K562 (cell line): ENCODE results near the gene CRABP2. TPM values are rescaled to one million over a fixed set of nuclear protein-coding genes. Genes with fewer than 3 reads are reported as not detected.

ENCODE experiments used
- ATAC-seq: fragments of 200-7000 bp; cut with Tn5 transposase; 3 replicates; pipeline ENCODE4 v1.9.1; 2020; ENCODE audit warnings: moderate library complexity
- BruUV-seq: library from RNA; stranded (reverse); fragments of 400-500 nt; replicated peaks from 2 replicates; lab custom pipeline; 2021; lab: Mats Ljungman, UMichigan
- CTCF ChIA-PET: fragments of 300-600 bp; formaldehyde crosslinking; extraction: SDS; loops from one replicate; lab custom pipeline; 2021; ENCODE audit warnings: low intra/inter-chr PET ratio; lab: Yijun Ruan, JAX
- POLR2A ChIA-PET: fragments of 300-600, 350-650 bp; sonication (Branson Sonifier 250); formaldehyde crosslinking; extraction: SDS; loops from one replicate; lab custom pipeline; 2021; ENCODE audit warnings: antibody characterized with exemption, inconsistent platforms; lab: Yijun Ruan, JAX
- DNase-seq, 4 experiments: peaks; one replicate each; pipeline versions ENCODE4 v3.0.0 to v3.0.0-alpha.2; 2011 to 2018; ENCODE audit warnings: low spot score in 3 of 4, mixed read lengths in 3 of 4; ENCODE audit errors: extremely low read depth in 1 of 4
- FAIRE-seq: peaks from 2 replicates; lab custom pipeline; 2011; peaks lifted over from hg19 to GRCh38; lab: Jason Lieb, UNC
- H2AFZ ChIP-seq: 2 replicates; pipeline ENCODE4 v1.6.0; 2011; ENCODE audit warnings: low read depth, low read length, control low read depth, inconsistent platforms
- H3K27ac ChIP-seq: fragments of 200-600 bp; 3 replicates; pipeline ENCODE4 v1.8.0; 2011; ENCODE audit warnings: low read depth, mild to moderate bottlenecking, control low read depth, inconsistent platforms, low read length, moderate library complexity, mixed read lengths; ENCODE audit errors: extremely low read depth
- H3K27me3 ChIP-seq, 2 experiments: fragments of 300-600 bp in 1 of 2; 2 replicates in 1 of 2; 3 replicates in 1 of 2; pipeline versions ENCODE4 v1.6.0 to v1.8.0; 2011; ENCODE audit warnings: inconsistent platforms in 2 of 2, low read length in 2 of 2, mild to moderate bottlenecking in 1 of 2, mixed read lengths in 1 of 2, moderate library complexity in 1 of 2; ENCODE audit not compliant: control insufficient read depth in 2 of 2, insufficient read depth in 2 of 2
- H3K36me3 ChIP-seq: fragments of 300-600 bp; 3 replicates; pipeline ENCODE4 v1.8.0; 2011; ENCODE audit warnings: mild to moderate bottlenecking, low read length, inconsistent platforms; ENCODE audit not compliant: control insufficient read depth, insufficient read depth
- H3K4me1 ChIP-seq, 2 experiments: fragments of 200-600 bp in 1 of 2; replicated peaks in 1 of 2; 2 replicates in 1 of 2; 3 replicates in 1 of 2; pipeline versions ENCODE4 v1.5.1 to v1.8.0; 2011; ENCODE audit warnings: inconsistent platforms in 2 of 2, low read length in 2 of 2, mild to moderate bottlenecking in 1 of 2, mixed read lengths in 1 of 2, moderate library complexity in 1 of 2; ENCODE audit not compliant: control insufficient read depth in 2 of 2, insufficient read depth in 2 of 2
- H3K4me2 ChIP-seq: 2 replicates; pipeline ENCODE4 v1.6.1; 2011; ENCODE audit warnings: low read length, control low read depth, inconsistent platforms, mixed read lengths; ENCODE audit not compliant: insufficient read depth
- H3K4me3 ChIP-seq: fragments of 200-600 bp; sonication (generic), shearing (Covaris generic); 2 replicates; pipeline ENCODE4 v1.5.1; 2016; ENCODE audit warnings: control low read depth, inconsistent platforms
- H3K79me2 ChIP-seq: fragments of 200-600 bp; 3 replicates; pipeline ENCODE4 v1.8.0; 2011; ENCODE audit warnings: low read length, inconsistent platforms; ENCODE audit not compliant: control insufficient read depth, insufficient read depth
- H3K9ac ChIP-seq, 2 experiments: 2 replicates each; pipeline versions ENCODE4 v1.6.0 to v1.6.1; 2011; ENCODE audit warnings: low read depth in 2 of 2, low read length in 2 of 2, control low read depth in 1 of 2, inconsistent platforms in 1 of 2, mild to moderate bottlenecking in 1 of 2, mixed read lengths in 1 of 2; ENCODE audit not compliant: insufficient read depth in 1 of 2
- H3K9me1 ChIP-seq: one replicate; pipeline ENCODE4 v1.6.0; 2011; ENCODE audit warnings: inconsistent platforms, mild to moderate bottlenecking, low read length, moderate library complexity; ENCODE audit not compliant: control insufficient read depth, insufficient read depth
- H3K9me3 ChIP-seq: replicated peaks from 2 replicates; pipeline ENCODE4 v1.5.1; 2011; ENCODE audit warnings: low read depth, low read length, inconsistent platforms; ENCODE audit not compliant: control insufficient read depth, insufficient read depth
- H4K20me1 ChIP-seq: replicated peaks from 2 replicates; pipeline ENCODE4 v1.6.1; 2011; ENCODE audit warnings: low read length, inconsistent platforms, mixed read lengths; ENCODE audit not compliant: control insufficient read depth, insufficient read depth
- ATF6 ChIP-seq: sonication (generic); formaldehyde crosslinking; IDR thresholded peaks from 2 replicates; pipeline ENCODE4 v1.4.0; 2020; ENCODE audit warnings: mild to moderate bottlenecking, missing genetic modification reagents
- FOXP1 ChIP-seq: sonication (generic); formaldehyde crosslinking; IDR thresholded peaks from 2 replicates; pipeline ENCODE4 v1.8.0; 2022; ENCODE audit warnings: mild to moderate bottlenecking, missing genetic modification reagents
- GTF2E2 ChIP-seq: fragments of 200-800 bp; sonication (Bioruptor generic); IDR thresholded peaks from 2 replicates; pipeline ENCODE4 v1.6.1; 2016; ENCODE audit warnings: missing genetic modification characterization, missing compliant biosample characterization
- MECOM ChIP-seq: fragments of 250-450 bp; sonication (Bioruptor Pico); IDR thresholded peaks from 2 replicates; pipeline ENCODE4 v1.8.0; 2022; ENCODE audit warnings: inconsistent platforms
- PTRF ChIP-seq: fragments of 450-650 bp; IDR thresholded peaks from 2 replicates; pipeline ENCODE4 v1.6.1; 2016; ENCODE audit warnings: mild to moderate bottlenecking, missing genetic modification characterization, missing compliant biosample characterization
- SREBF1 ChIP-seq: fragments of 150-350 bp; IDR thresholded peaks from 2 replicates; pipeline ENCODE4 v1.6.1; 2014; ENCODE audit warnings: antibody characterized with exemption, low read depth, low read length, borderline replicate concordance
- ZBTB11 ChIP-seq, 3 experiments: fragments of 200-800 bp in 1 of 3; fragments of 250-450 bp in 1 of 3; fragments of 450-650 bp in 1 of 3; sonication (Bioruptor Pico) in 1 of 3; sonication (Bioruptor generic) in 1 of 3; formaldehyde crosslinking in 1 of 3; IDR thresholded peaks; 2 replicates each; pipeline versions ENCODE4 v1.6.1 to v1.8.0; 2016 to 2022; ENCODE audit warnings: mild to moderate bottlenecking in 2 of 3, missing genetic modification characterization in 2 of 3, missing compliant biosample characterization in 1 of 3, moderate library complexity in 1 of 3
- ZNF140 ChIP-seq: fragments of 250-450 bp; sonication (Bioruptor Pico); IDR thresholded peaks from 2 replicates; pipeline ENCODE4 v1.8.0; 2021; ENCODE audit warnings: moderate library complexity, mild to moderate bottlenecking, inconsistent platforms
- ZNF217 ChIP-seq: sonication (generic); formaldehyde crosslinking; IDR thresholded peaks from 2 replicates; pipeline ENCODE4 v1.8.0; 2022; ENCODE audit warnings: mild to moderate bottlenecking, missing genetic modification reagents
- ZNF551 ChIP-seq: fragments of 250-450 bp; sonication (Bioruptor Pico); IDR thresholded peaks from 2 replicates; pipeline ENCODE4 v1.5.0; 2021; ENCODE audit warnings: mild to moderate bottlenecking, moderate library complexity
- ZSCAN32 ChIP-seq: fragments of 450-650 bp; formaldehyde crosslinking; IDR thresholded peaks from 2 replicates; pipeline ENCODE4 v1.4.0; 2020; ENCODE audit warnings: mild to moderate bottlenecking, moderate library complexity
- WGBS: fragments of 100-300 bp; shearing (Covaris generic); methylation state at CpG from one replicate; pipeline ENCODE4 v1.1.6; 2016; ENCODE audit warnings: low coverage, mixed read lengths; ENCODE audit not compliant: insufficient coverage; ENCODE audit errors: missing lambda C conversion rate; 5-methylcytosine and 5-hydroxymethylcytosine counted together
- in situ Hi-C: fragments of 300-500 bp; cut with MboI; formaldehyde crosslinking; loops from 4 replicates; pipeline ENCODE4 v1.15.0; 2018; ENCODE audit warnings: inconsistent platforms, mixed read lengths
- intact Hi-C: fragments of 100-400 bp; cut with micrococcal nuclease; formaldehyde crosslinking; loops from 2 replicates; pipeline ENCODE4 v1.14.2; 2022
- polyA plus RNA-seq, 8 experiments: library from polyadenylated mRNA; depleted of rRNA in 4 of 8; stranded (reverse) in 5 of 8; unstranded in 3 of 8; fragments of >200 nt; fragmentation: Nextera tagmentation in 2 of 8; fragmentation: Illumina TruSeq in 1 of 8; extraction: Ambion mirVana in 2 of 8; extraction: Trizol in 1 of 8; gene quantifications; 2 replicates each; pipeline versions ENCODE4 v1.2.1 to v1.2.3, GENCODE V29; 2011 to 2014; ENCODE audit warnings: inconsistent platforms in 1 of 8, missing spikeins in 1 of 8
- total RNA-seq, 7 experiments: library from RNA; depleted of rRNA in 6 of 7; stranded (reverse); fragments of >200 nt in 6 of 7; fragmentation: Illumina TruSeq in 2 of 7; extraction: Trizol in 2 of 7; gene quantifications; 2 replicates each; pipeline versions ENCODE4 v1.2.1 to v1.2.3, GENCODE V29; 2011 to 2021; ENCODE audit warnings: low replicate concordance in 1 of 7
- TF ChIP-seq, protein P1 (sequence below): sonication (generic); formaldehyde crosslinking; IDR thresholded peaks from 2 replicates; pipeline ENCODE4 v1.8.0; 2022; ENCODE audit warnings: missing genetic modification reagents, mild to moderate bottlenecking, borderline replicate concordance
- TF ChIP-seq, protein P2 (sequence below): fragments of 250-450 bp; sonication (Bioruptor Pico); IDR thresholded peaks from 2 replicates; pipeline ENCODE4 v1.5.0; 2022; ENCODE audit warnings: mild to moderate bottlenecking

The CRABP2 gene
- total and polyA plus RNA-seq, 9 of the 15 experiments (the other 6 are each of a cell fraction or from before 2014, with no cell fraction given), result 0.30 to 2.5 (median 0.82) TPM

DNA sequence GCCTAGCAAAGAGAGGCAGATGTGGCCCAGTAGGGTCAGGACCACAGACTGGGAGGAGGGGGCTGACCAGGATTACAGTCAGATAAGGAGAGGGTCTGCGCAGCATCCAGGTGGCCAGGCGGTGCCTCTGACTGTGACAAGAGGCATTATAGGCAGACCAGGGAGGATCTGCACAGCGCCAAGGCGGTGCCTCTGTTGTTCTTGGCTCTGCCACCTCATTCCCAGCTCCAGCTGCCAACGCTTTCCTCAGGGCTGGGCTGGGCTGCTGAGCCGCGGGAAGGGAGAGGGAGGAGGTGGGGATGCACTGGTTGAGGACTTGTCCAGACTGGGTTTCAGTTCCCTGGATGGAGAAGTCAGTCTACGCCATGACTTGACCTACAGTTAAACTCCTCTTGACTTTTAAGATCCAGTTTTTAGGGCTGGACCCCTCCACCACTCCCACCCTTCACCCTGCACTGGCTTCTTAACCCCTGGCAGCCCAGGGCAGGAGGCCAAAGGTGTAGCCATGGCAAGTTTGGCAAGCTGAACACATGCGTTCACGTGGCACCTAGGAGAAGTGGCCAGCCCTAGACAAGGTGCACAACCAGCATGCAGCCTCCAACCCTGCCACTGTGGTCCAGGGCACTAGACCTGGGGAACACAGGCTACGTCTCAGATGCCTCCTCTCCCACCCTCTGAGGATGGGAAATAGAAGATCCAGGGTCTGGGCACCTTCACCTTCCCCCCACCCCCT, 4.5 kb upstream of the CRABP2 start:
- POLR2A ChIA-PET, result interaction anchor here (1.6 kb wide), 1 partner anchor 48 kb away, joined by 8 read pairs; no protein-coding TSS in a partner anchor
- 56% methylated on average over 10 of the region's 11 CpGs for WGBS
- peak overlapping the region in 1 of 2 experiments; percentile 59; a peak in 2 of 4 replicates for H3K9ac ChIP-seq
- H3K9me3 ChIP-seq, result no peaks in the 10 kb centered on the region
- no peaks in the 10 kb centered on the region for H3K79me2 ChIP-seq
- no TSS peak for BruUV-seq
- ATAC-seq, result no peak
- H3K4me2 ChIP-seq, result no peak overlapping the region
- CTCF ChIA-PET, result no interaction called here
- no peaks in the 10 kb centered on the region for H4K20me1 ChIP-seq
- intact Hi-C loops, result no loop called here
- H3K27me3 ChIP-seq, result no peaks in the 10 kb centered on the region
- H2AFZ ChIP-seq, result no peak overlapping the region
- no peak for DNase-seq
- in situ Hi-C loops, result no loop called here
- no peaks in the 10 kb centered on the region for H3K9me1 ChIP-seq
- no peaks in the 10 kb centered on the region for H3K36me3 ChIP-seq
- H3K27ac ChIP-seq, result no peak overlapping the region
- H3K4me1 ChIP-seq, result peaks cover 7 to 19% of the 10 kb centered on the region in 2 experiments; a peak in 3 of 5 replicates
- no peak for FAIRE-seq
- no peak overlapping the region for H3K4me3 ChIP-seq
- TF ChIP-seq ZBTB11 (CRISPR knock-in tag; IDR thresholded peaks at IDR 0.05), result no peak
- no peak for TF ChIP-seq ZSCAN32 (CRISPR knock-in tag)
- no peak for TF ChIP-seq FOXP1 (CRISPR knock-in tag)
- TF ChIP-seq GTF2E2 (tag), result no peak
- no peak for TF ChIP-seq ZNF140 (CRISPR knock-in tag)
- TF ChIP-seq ATF6 (CRISPR knock-in tag), result no peak
- no peak for TF ChIP-seq ZNF551 (CRISPR knock-in tag)
- no peak for TF ChIP-seq SREBF1
- TF ChIP-seq ZNF217 (CRISPR knock-in tag), result no peak
- TF ChIP-seq, protein P1, sequence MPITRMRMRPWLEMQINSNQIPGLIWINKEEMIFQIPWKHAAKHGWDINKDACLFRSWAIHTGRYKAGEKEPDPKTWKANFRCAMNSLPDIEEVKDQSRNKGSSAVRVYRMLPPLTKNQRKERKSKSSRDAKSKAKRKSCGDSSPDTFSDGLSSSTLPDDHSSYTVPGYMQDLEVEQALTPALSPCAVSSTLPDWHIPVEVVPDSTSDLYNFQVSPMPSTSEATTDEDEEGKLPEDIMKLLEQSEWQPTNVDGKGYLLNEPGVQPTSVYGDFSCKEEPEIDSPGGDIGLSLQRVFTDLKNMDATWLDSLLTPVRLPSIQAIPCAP (CRISPR knock-in tag), result no peak
- no peak for TF ChIP-seq PTRF
- TF ChIP-seq, protein P2, sequence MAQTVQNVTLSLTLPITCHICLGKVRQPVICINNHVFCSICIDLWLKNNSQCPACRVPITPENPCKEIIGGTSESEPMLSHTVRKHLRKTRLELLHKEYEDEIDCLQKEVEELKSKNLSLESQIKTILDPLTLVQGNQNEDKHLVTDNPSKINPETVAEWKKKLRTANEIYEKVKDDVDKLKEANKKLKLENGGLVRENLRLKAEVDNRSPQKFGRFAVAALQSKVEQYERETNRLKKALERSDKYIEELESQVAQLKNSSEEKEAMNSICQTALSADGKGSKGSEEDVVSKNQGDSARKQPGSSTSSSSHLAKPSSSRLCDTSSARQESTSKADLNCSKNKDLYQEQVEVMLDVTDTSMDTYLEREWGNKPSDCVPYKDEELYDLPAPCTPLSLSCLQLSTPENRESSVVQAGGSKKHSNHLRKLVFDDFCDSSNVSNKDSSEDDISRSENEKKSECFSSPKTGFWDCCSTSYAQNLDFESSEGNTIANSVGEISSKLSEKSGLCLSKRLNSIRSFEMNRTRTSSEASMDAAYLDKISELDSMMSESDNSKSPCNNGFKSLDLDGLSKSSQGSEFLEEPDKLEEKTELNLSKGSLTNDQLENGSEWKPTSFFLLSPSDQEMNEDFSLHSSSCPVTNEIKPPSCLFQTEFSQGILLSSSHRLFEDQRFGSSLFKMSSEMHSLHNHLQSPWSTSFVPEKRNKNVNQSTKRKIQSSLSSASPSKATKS (CRISPR knock-in tag), result no peak
- TF ChIP-seq MECOM (CRISPR knock-in tag), result no peak
